Vagina (tissue), 2 donors: Measurements from ENCODE around the gene PTGES. TPM values are rescaled to one million over a fixed set of nuclear protein-coding genes. Genes with fewer than 3 reads are reported as not detected.

Experiments used
- DNase-seq, 2 donors: peaks; one replicate each; pipeline ENCODE4 v3.0.0-alpha.2; 2017; ENCODE audit errors: extremely low spot score in 2 of 2
- H3K27ac ChIP-seq: fragments of 200-600 bp; sonication (generic); one replicate; pipeline ENCODE4 v1.5.1; 2019
- H3K27me3 ChIP-seq: fragments of 200-600 bp; sonication (generic); one replicate; pipeline ENCODE4 v1.5.1; 2019
- H3K36me3 ChIP-seq, 2 donors: fragments of 200-600 bp; sonication (generic); one replicate each; pipeline ENCODE4 v1.5.1; 2017 to 2019
- H3K4me1 ChIP-seq: fragments of 200-600 bp; sonication (generic); one replicate; pipeline ENCODE4 v1.5.1; 2019
- H3K4me3 ChIP-seq, 2 donors: fragments of 200-600 bp; sonication (generic); 1 replicate in 1 of 2; 2 replicates in 1 of 2; pipeline ENCODE4 v1.5.1; 2016 to 2019
- H3K9me3 ChIP-seq: fragments of 200-600 bp; sonication (generic); one replicate; pipeline ENCODE4 v1.5.1; 2019
- POLR2A ChIP-seq, 2 donors: fragments of 450-650 bp; IDR thresholded peaks; one replicate each; pipeline ENCODE4 v1.6.1; 2017; ENCODE audit warnings: antibody characterized with exemption in 2 of 2, mild to moderate bottlenecking in 2 of 2, moderate library complexity in 2 of 2
- POLR2AphosphoS5 ChIP-seq, 2 donors: sonication (generic); formaldehyde crosslinking; IDR thresholded peaks; one replicate each; pipeline ENCODE4 v1.9.0; 2017; ENCODE audit warnings: antibody characterized with exemption in 2 of 2, mild to moderate bottlenecking in 2 of 2, low read depth in 1 of 2; ENCODE audit not compliant: insufficient read depth in 1 of 2
- intact Hi-C: fragments of 100-400 bp; cut with DNase I; formaldehyde crosslinking; loops from one replicate; pipeline ENCODE4 v1.15.1; 2023
- total RNA-seq: library from RNA; depleted of rRNA; stranded (reverse); fragments of >200 nt; gene quantifications from one replicate; pipeline ENCODE4 v1.2.3, GENCODE V29; 2016
- TF ChIP-seq, protein P1 (sequence below), 3 experiments: fragments of 450-650 bp in 2 of 3; fragments of 200-600 bp in 1 of 3; sonication (generic) in 1 of 3; IDR thresholded peaks; one replicate each; pipeline ENCODE4 v1.5.1; 2017 to 2019; ENCODE audit warnings: antibody characterized with exemption in 3 of 3, mild to moderate bottlenecking in 2 of 3, moderate library complexity in 2 of 3

Gene PTGES
- total RNA-seq, 1 donor from 2014 or later: 18.9 TPM

DNA sequence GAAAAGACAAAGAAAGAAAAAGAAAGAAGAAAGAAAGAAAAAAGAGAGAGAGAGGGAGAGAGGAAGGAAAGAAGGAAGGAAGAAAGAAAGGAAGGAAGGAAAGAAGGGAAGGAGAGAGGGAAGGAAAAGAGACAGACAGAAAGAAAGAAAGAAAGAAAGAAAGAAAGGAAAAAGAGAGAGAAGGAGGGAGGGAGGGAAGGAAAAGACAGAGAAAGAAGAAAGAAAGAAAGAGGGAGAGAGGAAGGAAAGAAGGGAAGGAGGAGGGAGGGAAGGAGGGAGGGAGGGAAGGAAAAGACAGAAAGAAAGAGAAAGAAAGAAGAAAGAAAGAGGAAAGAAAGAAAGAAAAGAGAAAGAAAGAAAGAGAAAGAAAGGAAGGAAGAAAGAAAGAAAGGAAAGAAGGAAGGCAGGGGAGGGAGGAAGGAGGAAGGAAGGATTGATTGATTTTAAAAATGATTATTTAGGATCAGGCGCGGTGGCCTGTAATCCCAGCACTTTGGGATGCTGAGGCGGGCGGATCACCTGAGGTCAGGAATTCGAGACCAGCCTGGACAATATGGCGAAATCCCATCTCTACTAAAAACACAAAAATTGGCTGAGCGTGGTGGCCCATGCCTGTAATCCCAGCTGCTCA, 26.8 kb upstream of the PTGES start:
- H3K27ac ChIP-seq: no peak overlapping the region
- no peak for DNase-seq

DNA sequence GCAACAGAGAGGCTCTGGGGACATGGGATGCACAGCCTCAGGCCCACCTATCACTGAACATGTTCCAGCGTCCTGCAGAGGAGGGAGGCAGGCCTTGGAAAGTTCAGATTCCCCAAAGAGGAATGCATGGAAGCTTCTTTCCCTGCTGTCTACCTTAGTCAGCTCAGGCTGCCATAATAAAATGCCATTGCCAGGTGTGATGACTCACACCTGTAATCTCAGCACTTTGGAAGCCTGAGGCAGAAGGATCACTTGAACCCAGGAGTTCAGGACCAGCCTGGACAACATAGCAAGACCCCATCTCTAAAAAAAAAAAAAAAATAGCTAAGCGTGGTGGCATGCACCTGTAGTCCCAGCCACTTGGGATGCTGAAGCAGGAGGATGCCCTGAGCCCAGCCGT, 25.6 kb upstream of the PTGES start:
- H3K27ac ChIP-seq: no peak overlapping the region
- no peaks in the 10 kb centered on the region for H3K9me3 ChIP-seq
- TF ChIP-seq POLR2A (IDR thresholded peaks at IDR 0.05) (no peak), POLR2AphosphoS5 (IDR thresholded peaks at IDR 0.05; ENCODE audit: insufficient read depth in 1 of 2, low read depth in 1 of 2) (no peak)
- TF ChIP-seq, protein P1, sequence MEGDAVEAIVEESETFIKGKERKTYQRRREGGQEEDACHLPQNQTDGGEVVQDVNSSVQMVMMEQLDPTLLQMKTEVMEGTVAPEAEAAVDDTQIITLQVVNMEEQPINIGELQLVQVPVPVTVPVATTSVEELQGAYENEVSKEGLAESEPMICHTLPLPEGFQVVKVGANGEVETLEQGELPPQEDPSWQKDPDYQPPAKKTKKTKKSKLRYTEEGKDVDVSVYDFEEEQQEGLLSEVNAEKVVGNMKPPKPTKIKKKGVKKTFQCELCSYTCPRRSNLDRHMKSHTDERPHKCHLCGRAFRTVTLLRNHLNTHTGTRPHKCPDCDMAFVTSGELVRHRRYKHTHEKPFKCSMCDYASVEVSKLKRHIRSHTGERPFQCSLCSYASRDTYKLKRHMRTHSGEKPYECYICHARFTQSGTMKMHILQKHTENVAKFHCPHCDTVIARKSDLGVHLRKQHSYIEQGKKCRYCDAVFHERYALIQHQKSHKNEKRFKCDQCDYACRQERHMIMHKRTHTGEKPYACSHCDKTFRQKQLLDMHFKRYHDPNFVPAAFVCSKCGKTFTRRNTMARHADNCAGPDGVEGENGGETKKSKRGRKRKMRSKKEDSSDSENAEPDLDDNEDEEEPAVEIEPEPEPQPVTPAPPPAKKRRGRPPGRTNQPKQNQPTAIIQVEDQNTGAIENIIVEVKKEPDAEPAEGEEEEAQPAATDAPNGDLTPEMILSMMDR (IDR thresholded peaks at IDR 0.05): no peak
- no peak for DNase-seq
- H3K4me3 ChIP-seq: no peak overlapping the region
- peaks cover 17% of the 10 kb centered on the region for H3K4me1 ChIP-seq
- no peaks in the 10 kb centered on the region for H3K27me3 ChIP-seq
- intact Hi-C loops: loop anchor here (5.0 kb wide), 1 partner anchor 136 kb away; the partner anchor contains the start of gene ASB6
- no peaks in the 10 kb centered on the region for H3K36me3 ChIP-seq

More for the DNA sequence above, 26.8 kb upstream of the PTGES start:
- Histone ChIP-seq H3K27me3 (no peaks in the 10 kb centered on the region), H3K4me1 (peaks cover 17% of the 10 kb centered on the region), H3K9me3 (no peaks in the 10 kb centered on the region), H3K36me3 (no peaks in the 10 kb centered on the region), H3K4me3 (no peak overlapping the region)
- TF ChIP-seq, protein P1 (IDR thresholded peaks at IDR 0.05): no peak
- TF ChIP-seq POLR2AphosphoS5 (IDR thresholded peaks at IDR 0.05; ENCODE audit: insufficient read depth in 1 of 2, low read depth in 1 of 2) (no peak), POLR2A (IDR thresholded peaks at IDR 0.05) (no peak)
- intact Hi-C loops: loop anchor here (5.0 kb wide), 1 partner anchor 137 kb away; the partner anchor contains the start of gene ASB6

DNA sequence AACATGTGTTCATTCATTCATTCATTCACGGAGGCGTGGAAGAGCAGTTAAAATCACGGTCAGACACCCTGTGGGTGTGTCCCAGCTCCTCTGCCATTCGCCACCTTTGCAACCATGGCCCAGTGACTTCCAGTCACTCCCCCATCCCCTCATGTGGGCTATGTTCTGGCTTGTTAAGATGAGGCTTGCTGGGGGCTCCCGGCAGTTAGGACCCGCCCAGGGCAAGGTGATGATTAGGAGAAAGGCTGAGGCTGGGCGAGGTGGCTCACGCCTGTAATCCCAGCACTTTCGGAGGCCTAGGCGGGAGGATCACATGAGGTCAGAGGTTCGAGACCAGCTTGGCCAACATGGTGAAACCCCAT, 24.9 kb upstream of the PTGES start:
- no peaks in the 10 kb centered on the region for H3K9me3 ChIP-seq
- no peaks in the 10 kb centered on the region for H3K36me3 ChIP-seq
- DNase-seq: no peak
- intact Hi-C loops: loop anchor here (5.0 kb wide), 1 partner anchor 135 kb away; the partner anchor contains the start of gene ASB6
- peak overlapping the region in 1 of 2 donors; percentile 13 for H3K4me3 ChIP-seq
- TF ChIP-seq POLR2A (IDR thresholded peaks at IDR 0.05) (no peak), POLR2AphosphoS5 (IDR thresholded peaks at IDR 0.05; ENCODE audit: insufficient read depth in 1 of 2, low read depth in 1 of 2) (no peak)
- TF ChIP-seq, protein P1 (IDR thresholded peaks at IDR 0.05): no peak
- no peaks in the 10 kb centered on the region for H3K27me3 ChIP-seq
- peaks cover 17% of the 10 kb centered on the region for H3K4me1 ChIP-seq
- H3K27ac ChIP-seq: peak overlapping the region; percentile 81

DNA sequence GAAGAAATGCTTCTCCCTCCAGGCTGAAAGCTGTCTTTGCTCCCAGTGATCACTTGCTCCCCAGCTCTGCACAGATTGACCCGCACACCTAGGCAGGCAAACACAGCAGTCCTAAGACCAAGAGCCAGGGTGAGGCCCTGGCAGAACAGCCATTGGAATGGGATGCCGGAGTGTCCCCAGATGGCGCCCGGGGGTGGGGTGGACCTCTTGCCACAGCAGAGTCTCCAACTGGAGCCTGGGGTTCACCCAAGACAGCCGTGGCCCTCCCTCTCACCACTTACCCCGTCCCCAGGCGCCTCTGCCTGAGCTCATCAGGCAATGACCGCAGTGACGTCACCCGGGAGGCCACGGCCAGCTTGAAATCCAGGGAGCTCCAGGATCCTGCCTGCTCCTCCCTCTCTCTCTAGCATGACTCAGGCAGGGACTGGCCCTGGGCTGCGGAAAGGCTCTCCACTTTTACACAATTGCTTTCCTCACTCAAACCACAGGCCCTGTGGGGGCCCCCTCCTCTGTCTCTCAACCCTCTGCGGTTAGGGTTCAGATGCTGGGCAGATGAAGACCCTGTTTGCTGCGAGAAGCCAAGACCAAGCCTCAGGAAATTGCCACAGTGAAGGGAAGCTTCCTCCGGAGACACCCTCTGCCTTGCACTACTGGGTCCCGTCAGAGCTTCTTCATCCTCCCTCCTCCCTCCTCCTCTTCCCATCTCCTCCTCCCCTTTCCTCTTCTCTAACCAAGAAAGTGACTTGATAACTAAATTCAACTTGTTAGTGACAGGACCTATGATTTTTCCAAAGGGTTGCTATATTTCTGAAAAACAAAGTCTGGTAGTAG, 24.3 kb upstream of the PTGES start:
- TF ChIP-seq, protein P1 (IDR thresholded peaks at IDR 0.05): no peak
- TF ChIP-seq POLR2A (IDR thresholded peaks at IDR 0.05) (no peak), POLR2AphosphoS5 (IDR thresholded peaks at IDR 0.05; ENCODE audit: insufficient read depth in 1 of 2, low read depth in 1 of 2) (peak; percentile 84 to 89)
- H3K27me3 ChIP-seq: no peaks in the 10 kb centered on the region
- H3K4me3 ChIP-seq: peak overlapping the region; percentile 3 to 34
- H3K36me3 ChIP-seq: no peaks in the 10 kb centered on the region
- H3K9me3 ChIP-seq: no peaks in the 10 kb centered on the region
- peak in 1 of 2 donors; percentile 99 for DNase-seq
- H3K27ac ChIP-seq: peak overlapping the region; percentile 81
- H3K4me1 ChIP-seq: peaks cover 17% of the 10 kb centered on the region
- intact Hi-C loops: loop anchor here (5.0 kb wide), 1 partner anchor 135 kb away; the partner anchor contains the start of gene ASB6
